GM12865 (cell line): ENCODE data around the gene TMEM60.

Experiments
- DNase-seq: peaks from one replicate; pipeline ENCODE4 v3.0.0; 2010; ENCODE audit warnings: low read depth
- H3K4me3 ChIP-seq: 2 replicates; pipeline ENCODE4 v1.5.1; 2011; ENCODE audit warnings: mild to moderate bottlenecking, low read depth, low read length, control low read depth
- TF ChIP-seq, protein P1 (sequence below): IDR thresholded peaks from 2 replicates; pipeline ENCODE4 v1.5.1; 2011; ENCODE audit warnings: low read length, control low read depth, low read depth, inconsistent platforms; ENCODE audit not compliant: insufficient read depth; ENCODE audit errors: missing control alignments

The TMEM60 gene

DNA sequence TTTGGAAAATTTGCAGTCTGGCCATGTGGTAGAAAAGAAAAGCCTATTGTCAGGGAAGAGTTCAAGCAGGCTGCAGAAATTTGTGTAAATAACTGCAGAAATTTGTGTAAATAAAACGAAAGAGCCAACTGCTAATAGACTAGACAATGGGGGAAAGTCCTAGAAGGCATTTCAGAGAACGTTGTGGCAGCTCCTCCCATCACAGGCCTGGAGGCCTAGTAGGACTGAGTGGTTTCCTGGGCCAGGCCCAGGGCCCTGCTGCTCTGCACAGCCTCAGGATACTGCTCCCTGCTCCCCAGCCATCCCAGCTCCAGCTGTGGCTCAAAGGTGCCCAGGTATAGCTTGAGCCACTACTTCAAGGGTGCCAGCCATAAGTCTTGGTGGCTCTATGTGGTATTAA lies 51.1 kb downstream of the TMEM60 start:
- no peak for DNase-seq
- H3K4me3 ChIP-seq: no peak overlapping the region
- TF ChIP-seq, protein P1, sequence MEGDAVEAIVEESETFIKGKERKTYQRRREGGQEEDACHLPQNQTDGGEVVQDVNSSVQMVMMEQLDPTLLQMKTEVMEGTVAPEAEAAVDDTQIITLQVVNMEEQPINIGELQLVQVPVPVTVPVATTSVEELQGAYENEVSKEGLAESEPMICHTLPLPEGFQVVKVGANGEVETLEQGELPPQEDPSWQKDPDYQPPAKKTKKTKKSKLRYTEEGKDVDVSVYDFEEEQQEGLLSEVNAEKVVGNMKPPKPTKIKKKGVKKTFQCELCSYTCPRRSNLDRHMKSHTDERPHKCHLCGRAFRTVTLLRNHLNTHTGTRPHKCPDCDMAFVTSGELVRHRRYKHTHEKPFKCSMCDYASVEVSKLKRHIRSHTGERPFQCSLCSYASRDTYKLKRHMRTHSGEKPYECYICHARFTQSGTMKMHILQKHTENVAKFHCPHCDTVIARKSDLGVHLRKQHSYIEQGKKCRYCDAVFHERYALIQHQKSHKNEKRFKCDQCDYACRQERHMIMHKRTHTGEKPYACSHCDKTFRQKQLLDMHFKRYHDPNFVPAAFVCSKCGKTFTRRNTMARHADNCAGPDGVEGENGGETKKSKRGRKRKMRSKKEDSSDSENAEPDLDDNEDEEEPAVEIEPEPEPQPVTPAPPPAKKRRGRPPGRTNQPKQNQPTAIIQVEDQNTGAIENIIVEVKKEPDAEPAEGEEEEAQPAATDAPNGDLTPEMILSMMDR: no peak

DNA sequence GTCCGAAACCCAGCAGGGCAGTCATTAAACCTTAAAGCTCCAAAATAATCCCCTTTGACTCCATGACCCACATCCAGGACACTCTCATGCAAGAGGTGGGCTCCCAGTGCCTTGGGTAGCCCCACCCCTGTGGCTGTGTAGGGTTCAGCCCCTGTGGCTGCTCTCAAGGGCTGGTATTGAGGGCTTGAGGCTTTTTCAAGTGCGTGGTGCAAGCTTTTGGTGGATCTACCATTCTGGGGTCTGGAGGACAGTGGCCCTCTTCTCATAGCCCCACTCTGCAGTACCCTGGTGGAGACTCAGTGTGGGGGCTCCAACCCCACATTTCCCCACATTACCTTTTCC lies 51.4 kb downstream of the TMEM60 start:
- DNase-seq: no peak
- TF ChIP-seq, protein P1: no peak
- no peak overlapping the region for H3K4me3 ChIP-seq

DNA sequence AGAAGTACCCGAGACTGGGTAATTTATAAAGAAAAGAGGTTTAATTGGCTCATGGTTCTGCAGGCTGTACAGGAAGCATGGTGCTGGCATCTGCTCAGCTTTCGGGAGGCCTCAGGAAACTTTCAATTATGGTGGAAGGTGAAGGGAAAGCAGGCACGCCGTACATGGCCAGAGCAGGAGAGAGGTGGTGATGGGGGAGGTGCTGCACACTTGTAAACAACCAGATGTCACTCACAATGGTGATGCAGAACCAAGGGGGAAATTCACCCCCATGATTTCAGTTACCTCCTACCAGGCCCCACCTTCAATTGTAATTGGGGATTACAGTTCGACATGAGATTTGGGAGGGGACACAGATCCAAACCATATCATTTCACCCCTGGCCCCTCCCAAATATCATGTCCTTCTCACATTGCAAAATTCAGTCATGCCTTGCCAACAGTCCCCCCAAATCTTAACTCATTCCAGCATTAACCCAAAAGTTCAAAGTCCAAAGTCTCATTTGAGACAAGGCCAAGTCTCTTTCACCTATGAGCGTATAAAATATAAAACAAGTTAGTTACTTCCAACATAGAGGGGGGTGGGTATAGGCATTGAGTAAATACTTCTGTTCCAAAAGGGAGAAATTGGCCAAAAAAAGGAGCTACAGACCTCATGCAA lies 51.9 kb downstream of the TMEM60 start:
- TF ChIP-seq, protein P1: no peak
- DNase-seq: no peak
- H3K4me3 ChIP-seq: no peak overlapping the region

DNA sequence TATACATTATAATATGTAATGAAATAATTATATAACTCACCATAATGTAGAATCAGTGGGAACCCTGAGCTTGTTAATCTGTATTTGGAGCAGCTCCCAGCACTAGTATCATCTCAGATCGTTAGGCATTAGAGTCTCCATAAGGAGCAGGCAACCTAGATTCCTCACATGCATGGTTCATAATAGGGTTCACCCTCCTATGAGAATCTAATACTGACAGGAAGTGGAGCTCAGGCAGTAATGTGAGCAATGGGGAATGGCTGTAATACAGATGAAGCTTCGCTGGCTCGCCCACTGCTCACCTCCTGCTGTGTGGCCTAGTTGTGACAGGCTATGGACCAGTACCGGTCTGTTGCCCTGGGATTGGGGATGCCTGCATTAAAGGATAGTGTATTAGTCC lies 52.5 kb downstream of the TMEM60 start:
- no peak for DNase-seq
- no peak overlapping the region for H3K4me3 ChIP-seq
- TF ChIP-seq, protein P1: no peak
